ENCODE data around the gene DVL2.

Gene DVL2

DNA sequence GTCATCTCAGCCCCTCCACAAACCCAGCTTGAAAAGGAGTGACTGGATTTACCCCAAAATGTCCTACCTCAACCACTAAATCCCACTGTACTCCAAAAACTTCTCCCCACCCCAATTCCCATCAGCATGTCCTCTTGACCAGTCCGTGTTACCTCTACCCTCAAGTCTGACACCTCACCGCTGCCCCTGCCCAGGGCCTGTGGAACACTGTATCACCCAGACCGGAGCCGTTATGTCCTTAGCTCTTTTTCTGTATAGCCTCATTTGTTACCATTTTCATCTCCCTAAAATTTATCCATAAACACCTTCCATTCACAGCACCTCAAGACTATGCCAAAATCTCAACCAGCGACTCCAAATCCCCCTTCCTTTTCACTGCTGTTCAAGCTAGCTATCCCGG, 2.5 kb upstream of the DVL2 start:
- Mint-ChIP-seq H3K36me3 (ENCODE audit: low read depth) (peaks cover 39% of the 10 kb centered on the region), H3K9me3 (no peaks in the 10 kb centered on the region), H3K27ac (peak overlapping the region; percentile 97), H3K4me3 (peak overlapping the region; percentile 88), H3K4me1 (peaks cover 72% of the 10 kb centered on the region), H3K27me3 (peaks cover 4% of the 10 kb centered on the region)
- no peak for DNase-seq
- no peak for ATAC-seq

DNA sequence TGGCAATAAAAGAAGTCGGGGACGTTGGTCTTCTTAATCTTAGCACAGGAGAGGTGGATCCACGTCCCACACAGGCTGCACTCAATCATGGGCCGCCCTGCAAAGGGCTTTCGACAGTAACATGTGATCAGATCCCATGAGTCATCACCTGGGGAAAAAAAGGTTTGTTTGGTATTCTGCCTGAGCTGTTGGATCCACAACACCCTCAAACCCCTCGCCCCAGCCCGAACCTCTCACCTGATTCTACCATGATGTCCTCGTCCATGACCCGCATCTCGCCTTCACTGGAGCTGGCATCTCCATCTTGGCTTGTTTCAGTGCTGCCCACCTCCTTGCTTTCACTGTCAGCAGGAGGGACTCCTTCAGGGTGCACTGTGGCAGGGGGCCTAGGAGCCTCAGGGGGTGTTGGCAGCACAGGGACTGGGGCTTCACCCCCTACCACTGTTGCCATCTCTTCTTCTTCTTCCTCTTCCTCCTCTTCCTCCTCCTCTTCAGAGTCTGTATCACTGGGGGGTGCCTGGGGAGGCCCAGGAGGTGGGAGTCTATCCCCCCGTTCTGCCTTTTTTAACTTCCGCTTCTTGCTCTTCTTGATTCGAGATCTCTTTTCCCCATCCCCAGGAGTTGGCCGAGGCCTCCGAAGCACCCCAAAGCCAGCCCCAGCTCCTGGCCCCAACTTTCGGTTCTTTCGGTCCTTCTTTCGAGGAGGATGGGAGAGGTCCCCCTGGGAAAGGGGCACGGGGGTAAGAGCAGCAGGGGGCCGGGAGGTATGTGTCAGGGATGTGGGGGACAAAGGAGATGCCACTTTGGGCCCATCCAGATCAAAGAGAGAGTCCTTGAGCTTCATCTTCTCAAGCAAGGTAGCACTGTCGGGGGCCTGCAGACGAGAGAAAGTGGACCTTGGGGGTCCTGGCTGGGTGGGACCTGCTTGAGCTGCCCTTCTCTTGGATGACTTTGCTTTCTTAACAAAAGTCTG, 1.7 kb upstream of the DVL2 start:
- Mint-ChIP-seq H3K27me3 (peaks cover 4% of the 10 kb centered on the region), H3K9me3 (no peaks in the 10 kb centered on the region), H3K4me1 (peaks cover 64% of the 10 kb centered on the region), H3K27ac (peak overlapping the region; percentile 99), H3K4me3 (peak overlapping the region; percentile 14), H3K36me3 (ENCODE audit: low read depth) (peaks cover 38% of the 10 kb centered on the region)
- no peak for DNase-seq
- no peak for ATAC-seq

- H3K27me3 Mint-ChIP-seq: peaks cover 2% of the 10 kb centered on the region
- H3K27ac Mint-ChIP-seq: peak overlapping the region; percentile 99
- no peaks in the 10 kb centered on the region for H3K9me3 Mint-ChIP-seq
- peaks cover 41% of the 10 kb centered on the region for H3K36me3 Mint-ChIP-seq (ENCODE audit: low read depth)
- H3K4me3 Mint-ChIP-seq: peak overlapping the region; percentile 97
- DNase-seq (no peak), ATAC-seq (no peak)
- H3K4me1 Mint-ChIP-seq: peaks cover 53% of the 10 kb centered on the region
Observed at GRCh38 chr17:7233701-7234082, 625 bp downstream of the DVL2 start.

DNA sequence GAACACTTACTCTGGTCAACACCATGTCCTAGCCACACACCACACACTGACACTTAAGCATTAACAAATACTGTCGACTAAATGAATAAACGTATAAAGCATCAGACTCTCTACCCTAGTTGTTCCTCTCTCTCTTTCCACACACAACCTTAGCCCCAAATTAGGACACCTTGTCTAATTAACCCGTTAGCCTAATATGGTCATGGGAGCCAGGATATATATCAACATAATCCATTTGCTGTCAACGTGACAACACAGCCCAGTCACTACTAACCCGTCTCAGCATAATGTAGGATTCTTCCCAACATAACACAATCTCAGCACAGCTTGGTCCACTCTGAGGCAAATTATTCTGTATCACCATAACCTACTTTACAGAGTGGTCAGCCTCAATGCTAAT, 2.2 kb downstream of the DVL2 start:
- H3K27me3 Mint-ChIP-seq: peaks cover 2% of the 10 kb centered on the region
- DNase-seq (no peak), ATAC-seq (no peak)
- no peaks in the 10 kb centered on the region for H3K9me3 Mint-ChIP-seq
- H3K4me1 Mint-ChIP-seq: peaks cover 55% of the 10 kb centered on the region
- no peak overlapping the region for H3K27ac Mint-ChIP-seq
- H3K36me3 Mint-ChIP-seq (ENCODE audit: low read depth): peaks cover 49% of the 10 kb centered on the region
- H3K4me3 Mint-ChIP-seq: peak overlapping the region; percentile 97

DNA sequence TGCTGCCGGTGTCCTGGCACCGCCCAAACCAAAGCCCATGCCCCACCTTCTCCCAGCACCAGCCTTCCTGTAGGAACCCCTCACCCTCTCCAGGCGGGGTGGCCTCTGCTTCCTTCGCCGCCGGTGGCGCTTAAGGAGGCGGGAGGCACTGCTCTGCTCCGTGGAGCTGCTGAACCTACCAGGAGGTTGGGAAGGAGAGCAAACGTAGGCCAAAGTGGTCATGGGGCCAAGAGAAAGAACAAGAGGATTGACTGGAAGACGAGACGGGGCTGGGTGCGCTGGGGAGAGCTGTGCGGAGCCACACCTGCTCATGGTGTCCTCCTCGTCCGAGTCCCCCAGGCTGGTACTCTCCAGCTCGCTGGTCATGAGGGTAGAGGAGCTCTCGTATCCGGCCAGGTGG, 4.8 kb downstream of the DVL2 start:
- peaks cover 36% of the 10 kb centered on the region for H3K36me3 Mint-ChIP-seq (ENCODE audit: low read depth)
- H3K4me1 Mint-ChIP-seq: peaks cover 30% of the 10 kb centered on the region

GRCh38 chr17:7228920-7229319, 5.4 kb downstream of the DVL2 start:
- Mint-ChIP-seq H3K4me3 (no peak overlapping the region), H3K27ac (no peak overlapping the region), H3K4me1 (peaks cover 28% of the 10 kb centered on the region), H3K27me3 (no peaks in the 10 kb centered on the region), H3K36me3 (ENCODE audit: low read depth) (peaks cover 35% of the 10 kb centered on the region), H3K9me3 (no peaks in the 10 kb centered on the region)
- ATAC-seq (no peak), DNase-seq (no peak)

More for the DNA sequence above, 4.8 kb downstream of the DVL2 start:
- no peaks in the 10 kb centered on the region for H3K9me3 Mint-ChIP-seq
- ATAC-seq (no peak), DNase-seq (no peak)
- H3K27me3 Mint-ChIP-seq: peaks cover 2% of the 10 kb centered on the region
- H3K27ac Mint-ChIP-seq: no peak overlapping the region
- no peak overlapping the region for H3K4me3 Mint-ChIP-seq

DNA sequence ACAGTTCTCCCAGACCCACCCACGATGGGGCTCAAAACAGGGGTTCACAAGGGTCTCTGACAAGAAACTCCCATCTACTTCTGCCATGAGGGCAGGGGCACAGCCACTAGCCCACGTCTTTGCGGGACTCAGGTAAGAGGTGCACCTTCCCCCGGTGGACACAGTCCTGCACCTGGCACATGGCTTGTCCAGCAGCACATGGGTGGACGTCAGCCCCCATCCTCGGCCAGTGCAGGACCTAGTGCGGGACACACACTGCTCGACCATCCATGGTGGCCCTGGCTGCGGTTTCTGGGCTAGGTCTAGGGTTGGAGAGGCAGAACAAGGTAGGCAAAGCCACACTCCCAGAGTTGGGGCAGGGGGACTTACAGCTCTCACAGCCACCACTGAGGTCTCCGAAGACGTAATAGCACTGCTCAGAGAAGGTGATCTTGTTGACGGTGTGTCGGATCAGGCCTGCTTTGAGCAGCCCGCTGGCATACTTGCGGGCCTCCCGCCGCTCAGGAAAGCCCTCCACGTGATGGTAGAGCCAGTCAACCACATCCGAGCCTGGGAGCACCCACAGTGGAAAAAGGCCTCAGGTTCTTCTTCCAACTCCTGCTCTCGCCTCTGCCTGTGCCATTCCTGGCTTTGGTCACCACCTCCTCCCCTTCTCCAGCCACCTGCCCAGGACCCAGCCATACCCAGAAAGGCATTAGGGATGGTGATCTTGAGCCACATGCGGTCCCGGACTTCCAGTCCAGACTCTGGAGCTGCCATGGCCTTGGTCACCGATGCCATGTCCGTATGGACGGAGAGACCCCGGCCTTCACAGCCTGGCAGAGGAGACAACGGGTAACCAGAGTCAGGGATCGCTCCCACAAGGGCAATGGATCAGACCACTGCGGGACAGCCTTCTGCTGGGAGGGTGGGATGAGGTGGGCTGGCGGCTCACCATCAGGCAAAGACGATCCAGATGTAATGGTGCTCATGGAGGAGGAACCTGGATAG, 7.3 kb downstream of the DVL2 start:
- no peaks in the 10 kb centered on the region for H3K27me3 Mint-ChIP-seq
- H3K4me3 Mint-ChIP-seq: no peak overlapping the region
- H3K36me3 Mint-ChIP-seq (ENCODE audit: low read depth): peaks cover 43% of the 10 kb centered on the region
- H3K4me1 Mint-ChIP-seq: peaks cover 13% of the 10 kb centered on the region
- H3K9me3 Mint-ChIP-seq: no peaks in the 10 kb centered on the region
- DNase-seq: no peak
- H3K27ac Mint-ChIP-seq: no peak overlapping the region
- no peak for ATAC-seq

GRCh38 chr17:7225711-7226331, 8.5 kb downstream of the DVL2 start:
- no peak for ATAC-seq
- H3K27ac Mint-ChIP-seq: no peak overlapping the region
- peaks cover 20% of the 10 kb centered on the region for H3K4me1 Mint-ChIP-seq
- no peak for DNase-seq
- H3K36me3 Mint-ChIP-seq (ENCODE audit: low read depth): peaks cover 47% of the 10 kb centered on the region
- no peaks in the 10 kb centered on the region for H3K27me3 Mint-ChIP-seq
- H3K4me3 Mint-ChIP-seq: no peak overlapping the region
- no peaks in the 10 kb centered on the region for H3K9me3 Mint-ChIP-seq

GRCh38 chr17:7224661-7225111, 9.6 kb downstream of the DVL2 start:
- no peak for ATAC-seq
- Mint-ChIP-seq H3K9me3 (no peaks in the 10 kb centered on the region), H3K27ac (no peak overlapping the region), H3K27me3 (no peaks in the 10 kb centered on the region), H3K4me3 (no peak overlapping the region), H3K36me3 (ENCODE audit: low read depth) (peaks cover 41% of the 10 kb centered on the region), H3K4me1 (peaks cover 28% of the 10 kb centered on the region)
- DNase-seq: no peak

- H3K36me3 Mint-ChIP-seq (ENCODE audit: low read depth): peaks cover 39% of the 10 kb centered on the region
- no peak overlapping the region for H3K27ac Mint-ChIP-seq
- H3K4me3 Mint-ChIP-seq: no peak overlapping the region
- H3K27me3 Mint-ChIP-seq: no peaks in the 10 kb centered on the region
- no peaks in the 10 kb centered on the region for H3K9me3 Mint-ChIP-seq
- ATAC-seq: no peak
- no peak for DNase-seq
- peaks cover 31% of the 10 kb centered on the region for H3K4me1 Mint-ChIP-seq
Observed at GRCh38 chr17:7224110-7224509, 10.2 kb downstream of the DVL2 start.

DNA sequence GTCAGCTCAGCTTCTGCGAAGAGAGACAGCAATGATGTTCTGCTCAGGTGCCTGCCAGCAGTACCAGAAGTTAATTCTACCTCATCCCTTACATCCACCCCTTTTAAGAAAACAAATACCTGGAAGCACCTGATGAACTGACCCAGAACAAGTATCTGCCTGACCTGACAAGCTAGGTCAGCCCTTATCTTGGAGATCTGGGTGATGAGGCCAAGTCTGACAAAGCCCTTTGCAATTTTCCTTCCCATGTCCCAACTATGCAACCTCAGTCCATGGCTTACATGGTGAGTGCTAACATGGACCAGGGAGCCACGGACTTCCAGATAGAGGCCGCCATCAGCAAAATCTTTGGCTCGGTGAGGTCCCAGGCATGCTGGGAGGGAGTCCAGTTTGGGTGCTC, 10.9 kb downstream of the DVL2 start:
- Mint-ChIP-seq H3K27ac (no peak overlapping the region), H3K9me3 (no peaks in the 10 kb centered on the region), H3K36me3 (ENCODE audit: low read depth) (peaks cover 31% of the 10 kb centered on the region), H3K4me1 (peaks cover 33% of the 10 kb centered on the region), H3K4me3 (no peak overlapping the region), H3K27me3 (no peaks in the 10 kb centered on the region)
- ATAC-seq (no peak), DNase-seq (no peak)

DNA sequence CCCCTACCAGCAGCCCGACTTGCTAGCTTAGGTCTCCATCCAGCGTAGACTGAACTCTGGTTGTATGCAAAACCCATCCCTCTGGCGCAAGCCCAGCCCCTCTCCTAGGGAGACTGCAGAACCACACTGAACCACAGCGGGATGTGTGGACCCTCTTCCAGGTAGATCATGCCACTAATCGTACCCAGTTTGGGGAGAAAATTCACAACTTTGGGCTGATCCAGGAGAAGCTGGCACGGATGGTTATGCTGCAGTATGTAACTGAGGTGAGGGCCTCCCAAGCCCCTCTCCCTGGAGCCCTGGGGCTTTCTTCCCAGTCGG, 11.4 kb downstream of the DVL2 start:
- DNase-seq (no peak), ATAC-seq (no peak)
- Mint-ChIP-seq H3K36me3 (ENCODE audit: low read depth) (peaks cover 27% of the 10 kb centered on the region), H3K4me1 (peaks cover 33% of the 10 kb centered on the region), H3K4me3 (no peak overlapping the region), H3K27ac (no peak overlapping the region), H3K9me3 (no peaks in the 10 kb centered on the region), H3K27me3 (no peaks in the 10 kb centered on the region)

DNA sequence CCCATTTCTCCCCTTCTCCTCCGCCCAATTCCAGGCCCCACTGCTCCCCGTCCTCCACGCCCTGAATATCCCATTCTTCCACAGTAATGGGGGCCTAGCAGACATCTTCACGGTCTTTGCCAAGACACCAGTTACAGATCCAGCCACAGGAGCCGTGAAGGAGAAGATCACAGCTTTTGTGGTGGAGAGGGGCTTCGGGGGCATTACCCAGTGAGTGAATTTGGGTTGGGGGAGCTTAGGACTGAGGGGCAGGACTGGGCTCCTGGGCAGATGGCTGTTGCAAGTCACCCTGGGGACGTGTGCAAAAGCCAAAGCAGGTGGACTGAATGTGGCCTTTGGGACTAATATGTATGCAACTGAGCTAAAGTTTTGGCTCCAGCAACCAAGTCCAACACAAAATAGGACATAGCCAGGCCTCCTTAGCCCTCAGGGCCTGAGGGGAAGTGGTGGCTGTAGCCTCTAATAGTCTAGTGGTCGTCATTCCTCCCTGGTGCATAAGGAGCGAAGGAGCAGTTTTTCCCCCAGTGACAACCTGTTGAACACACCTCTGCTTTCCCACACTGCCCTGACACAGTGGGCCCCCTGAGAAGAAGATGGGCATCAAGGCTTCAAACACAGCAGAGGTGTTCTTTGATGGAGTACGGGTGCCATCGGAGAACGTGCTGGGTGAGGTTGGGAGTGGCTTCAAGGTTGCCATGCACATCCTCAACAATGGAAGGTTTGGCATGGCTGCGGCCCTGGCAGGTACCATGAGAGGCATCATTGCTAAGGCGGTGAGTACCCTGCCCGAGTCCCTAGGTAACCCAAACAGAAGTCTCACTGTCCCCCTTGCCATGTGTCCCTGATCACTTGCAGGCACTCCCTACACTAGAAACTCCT, 12.0 kb downstream of the DVL2 start:
- Mint-ChIP-seq H3K4me1 (peaks cover 37% of the 10 kb centered on the region), H3K27me3 (no peaks in the 10 kb centered on the region), H3K4me3 (no peak overlapping the region), H3K27ac (peak overlapping the region; percentile 35), H3K9me3 (no peaks in the 10 kb centered on the region), H3K36me3 (ENCODE audit: low read depth) (peaks cover 26% of the 10 kb centered on the region)
- no peak for DNase-seq
- no peak for ATAC-seq

All from activated naive CD8-positive, alpha-beta T cell treated with anti-CD3 and anti-CD28 coated beads, Interleukin-2, amount 50 U/mL, for 24 hours (primary cell).